ENCODE measurements around the gene EMC10.
A peak's percentile ranks its signal among the peaks of the same experiment; 100 is the strongest.

Gene EMC10

GRCh38 chr19:50434525-50434924 is 41.8 kb upstream of the EMC10 start (continued):
- TF ChIP-seq PRDM10 (tag by site-specific recombination; IDR thresholded peaks at IDR 0.05) = peak; percentile 79
- no peak for TF ChIP-seq ZBTB48 (tag by site-specific recombination; IDR thresholded peaks at IDR 0.05)
- no peak for TF ChIP-seq ZNF580 (tag by site-specific recombination; IDR thresholded peaks at IDR 0.05)
- no peak for TF ChIP-seq ZNF362 (tag by site-specific recombination; IDR thresholded peaks at IDR 0.05)
- no peak for TF ChIP-seq ZNF404 (tag by site-specific recombination; IDR thresholded peaks at IDR 0.05)
- TF ChIP-seq ZBTB10 (tag by site-specific recombination; IDR thresholded peaks at IDR 0.05) = no peak
- no peak for TF ChIP-seq ZNF292 (tag by site-specific recombination; IDR thresholded peaks at IDR 0.05; ENCODE audit: borderline replicate concordance, low read depth)

GRCh38 chr19:50435221-50435620 is 41.1 kb upstream of the EMC10 start:
- Histone ChIP-seq H3K9me3 (ENCODE audit: control insufficient read depth, insufficient read depth, low read depth, low read length) (no peaks in the 10 kb centered on the region), H3K27ac (ENCODE audit: extremely low read depth, low read depth, low read length) (no peak overlapping the region), H3K36me3 (ENCODE audit: control insufficient read depth in 2 of 2, insufficient read depth in 1 of 2, low read length in 2 of 2) (no peaks in the 10 kb centered on the region), H3K4me3 (ENCODE audit: low read depth, low read length) (no peak overlapping the region), H3K4me1 (ENCODE audit: control insufficient read depth, insufficient read depth, low read length) (peaks cover 11% of the 10 kb centered on the region)
- POLR2A ChIA-PET = no interaction called here
- CTCF ChIA-PET = interaction anchor here (0.5 to 0.6 kb wide), 2 partner anchors 10 to 81 kb away, joined by 3 read pairs; no protein-coding TSS in a partner anchor
- no peak for TF ChIP-seq WT1 (tag by site-specific recombination; IDR thresholded peaks at IDR 0.05)
- TF ChIP-seq ZNF350 (tag by site-specific recombination; IDR thresholded peaks at IDR 0.05) = no peak
- no peak for TF ChIP-seq ZNF148 (tag by site-specific recombination; IDR thresholded peaks at IDR 0.05; ENCODE audit: borderline replicate concordance)
- no peak for TF ChIP-seq ZBTB49 (tag by site-specific recombination; IDR thresholded peaks at IDR 0.05; ENCODE audit: low read depth)
- TF ChIP-seq ZFP41 (tag by site-specific recombination; IDR thresholded peaks at IDR 0.05; ENCODE audit: borderline replicate concordance) = no peak
- TF ChIP-seq ZNF121 (tag by site-specific recombination; IDR thresholded peaks at IDR 0.05) = no peak
- no peak for TF ChIP-seq BCL11A (tag by site-specific recombination; IDR thresholded peaks at IDR 0.05; ENCODE audit: low read depth)
- no peak for TF ChIP-seq SP7 (tag by site-specific recombination; IDR thresholded peaks at IDR 0.05)
- no peak for TF ChIP-seq ZNF23 (tag by site-specific recombination; IDR thresholded peaks at IDR 0.05; ENCODE audit: borderline replicate concordance)
- no peak for TF ChIP-seq ZNF558 (tag by site-specific recombination; IDR thresholded peaks at IDR 0.05)
- TF ChIP-seq ZNF394 (tag by site-specific recombination; IDR thresholded peaks at IDR 0.05; ENCODE audit: borderline replicate concordance) = no peak
- TF ChIP-seq ZNF48 (tag by site-specific recombination; IDR thresholded peaks at IDR 0.05) = no peak
- TF ChIP-seq ZNF202 (tag by site-specific recombination; IDR thresholded peaks at IDR 0.05; ENCODE audit: borderline replicate concordance) = no peak

Measured in HEK293 (cell line).